Measurements from ENCODE around the gene MANSC1. TPM values are rescaled to one million over a fixed set of nuclear protein-coding genes. Genes with fewer than 3 reads are reported as not detected.
"Not testable (repeated sequence)": the region's sequence is repeated elsewhere in the genome, so short reads cannot be mapped to it uniquely, and the experiment has no call there.

Gene MANSC1
- total RNA-seq, 4 donors from 2014 or later = 11.5 to 34.6 (median 24.4) TPM

- no peak for TF ChIP-seq EP300 (IDR thresholded peaks at IDR 0.05)
- TF ChIP-seq POLR2AphosphoS5 (IDR thresholded peaks at IDR 0.05) = no peak
- no peak for TF ChIP-seq POLR2A (IDR thresholded peaks at IDR 0.05)
- TF ChIP-seq CTCF (IDR thresholded peaks at IDR 0.05) = no peak
- H3K9me3 ChIP-seq = no peaks in the 10 kb centered on the region
- H3K4me3 ChIP-seq = no peak overlapping the region
- DNase-seq (ENCODE audit: low spot score in 2 of 2) = no peak
- H3K36me3 ChIP-seq = no peaks in the 10 kb centered on the region
- no peaks in the 10 kb centered on the region for H3K27me3 ChIP-seq
- H3K4me1 ChIP-seq = no peaks in the 10 kb centered on the region
- no peak overlapping the region for H3K27ac ChIP-seq
Observed at GRCh38 chr12:12315838-12316237, 34.2 kb downstream of the MANSC1 start.

- H3K27ac ChIP-seq; H3K4me1 ChIP-seq; H3K9me3 ChIP-seq; H3K4me3 ChIP-seq; H3K36me3 ChIP-seq; DNase-seq (ENCODE audit: low spot score in 2 of 2); H3K27me3 ChIP-seq: not testable (repeated sequence)
- WGBS = 87% methylated on average over 10 of the region's 10 CpGs
Observed at GRCh38 chr12:12310695-12311094, 39.3 kb downstream of the MANSC1 start.

GRCh38 chr12:12305568-12306300 is 44.3 kb downstream of the MANSC1 start:
- no peaks in the 10 kb centered on the region for H3K36me3 ChIP-seq
- H3K27ac ChIP-seq = no peak overlapping the region
- TF ChIP-seq POLR2A (IDR thresholded peaks at IDR 0.05) (no peak), POLR2AphosphoS5 (IDR thresholded peaks at IDR 0.05) (no peak), CTCF (IDR thresholded peaks at IDR 0.05) (no peak), EP300 (IDR thresholded peaks at IDR 0.05) (no peak)
- DNase-seq (ENCODE audit: low spot score in 2 of 2) = no peak
- H3K4me3 ChIP-seq = no peak overlapping the region
- H3K9me3 ChIP-seq = no peaks in the 10 kb centered on the region
- H3K4me1 ChIP-seq = no peaks in the 10 kb centered on the region
- H3K27me3 ChIP-seq = no peaks in the 10 kb centered on the region
- 88% methylated on average over 7 of the region's 7 CpGs for WGBS

- TF ChIP-seq CTCF (IDR thresholded peaks at IDR 0.05) (no peak), EP300 (IDR thresholded peaks at IDR 0.05) (no peak), POLR2AphosphoS5 (IDR thresholded peaks at IDR 0.05) (no peak), POLR2A (IDR thresholded peaks at IDR 0.05) (no peak)
- WGBS = 95% methylated on average over 2 of the region's 2 CpGs
Observed at GRCh38 chr12:12302976-12303375, 47.1 kb downstream of the MANSC1 start.

GRCh38 chr12:12301122-12301521 is 48.9 kb downstream of the MANSC1 start:
- Histone ChIP-seq H3K36me3 (no peaks in the 10 kb centered on the region), H3K4me3 (no peak overlapping the region), H3K27me3 (no peaks in the 10 kb centered on the region), H3K4me1 (no peaks in the 10 kb centered on the region), H3K27ac (no peak overlapping the region), H3K9me3 (no peaks in the 10 kb centered on the region)
- no peak for TF ChIP-seq CTCF (IDR thresholded peaks at IDR 0.05)
- TF ChIP-seq POLR2AphosphoS5 (IDR thresholded peaks at IDR 0.05) = no peak
- no peak for DNase-seq (ENCODE audit: low spot score in 2 of 2)
- 95% methylated on average over 2 of the region's 2 CpGs for WGBS

More at GRCh38 chr12:12302976-12303375, 47.1 kb downstream of the MANSC1 start:
- H3K27ac ChIP-seq = no peak overlapping the region
- H3K36me3 ChIP-seq = no peaks in the 10 kb centered on the region
- no peaks in the 10 kb centered on the region for H3K4me1 ChIP-seq
- H3K9me3 ChIP-seq = no peaks in the 10 kb centered on the region
- no peak for DNase-seq (ENCODE audit: low spot score in 2 of 2)
- H3K27me3 ChIP-seq = no peaks in the 10 kb centered on the region
- H3K4me3 ChIP-seq = no peak overlapping the region
